ENCODE measurements around the gene APBB2. TPM values are rescaled to one million over a fixed set of nuclear protein-coding genes. Genes with fewer than 3 reads are reported as not detected.

The APBB2 gene
- total RNA-seq (2014; rRNA removed; shearing (Covaris generic)): 23.1 and 29.7 TPM in 2 replicates

DNA sequence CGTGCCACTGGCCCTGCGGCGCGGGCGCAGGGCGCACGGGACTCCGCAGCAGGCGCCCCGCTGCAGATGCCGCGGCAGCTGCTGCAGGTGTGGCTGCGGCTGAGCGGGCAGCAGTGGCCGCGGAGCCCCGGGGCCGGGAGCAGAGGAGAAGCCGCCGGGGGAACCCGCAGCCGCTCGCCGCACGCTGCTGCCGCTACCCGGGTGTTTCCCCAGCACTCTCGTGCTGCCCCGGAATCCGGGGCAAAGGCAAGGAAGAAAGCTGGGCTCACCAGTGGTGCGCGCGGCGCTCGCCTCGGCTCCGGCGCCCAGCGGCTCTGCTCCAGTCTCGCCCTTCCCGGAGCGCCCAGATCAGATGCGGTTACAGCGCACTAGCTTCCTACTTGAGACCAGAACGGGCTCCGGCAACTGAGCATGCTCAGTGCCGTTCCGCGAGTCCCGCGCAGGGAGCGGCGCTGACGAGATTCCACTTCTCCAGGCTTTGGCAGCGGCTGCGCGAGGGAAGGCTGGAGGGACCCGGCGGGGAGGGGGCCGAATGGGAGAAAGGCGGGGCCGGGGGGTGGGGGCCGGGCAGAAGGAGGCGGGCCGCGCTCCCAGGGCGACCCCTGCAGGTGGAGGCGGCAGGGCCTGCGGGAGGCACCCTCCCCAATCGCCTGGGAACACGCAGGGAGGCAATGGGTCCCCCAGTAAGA, at the start of gene APBB2:
Gene APBB2, minus strand, starts transcription at position 407 of the 689 bp plus-strand sequence. CDS start 181,288 bp downstream, outside the sequence.
- peak; percentile 90 for DNase-seq (ENCODE audit: low spot score)
- in situ Hi-C loops (cut with HindIII; ENCODE audit: low sequenced_read_pairs): loop anchor here (25.0 kb wide), 1 partner anchor 277 kb away; no protein-coding TSS in a partner anchor

DNA sequence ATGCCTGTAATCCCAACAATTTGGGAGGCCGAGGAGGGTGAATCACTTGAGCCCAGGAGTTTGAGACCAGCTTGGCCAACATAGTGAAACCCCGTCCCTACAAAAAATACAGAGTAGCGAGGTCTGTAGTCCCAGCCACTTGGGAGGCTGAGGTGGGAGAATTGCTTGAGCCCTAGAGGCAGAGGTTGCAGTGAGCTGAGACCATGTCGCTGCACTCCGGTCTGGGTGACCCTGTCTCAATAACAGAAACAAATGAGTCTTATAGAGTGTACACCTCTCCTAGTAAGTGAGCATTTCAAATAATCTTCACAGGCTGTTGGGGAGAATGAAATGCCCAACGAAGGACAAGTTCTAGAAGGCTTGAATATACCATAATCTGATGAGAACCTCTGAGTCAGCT, 47.9 kb upstream of the APBB2 start:
- in situ Hi-C loops (cut with HindIII; ENCODE audit: low sequenced_read_pairs): no loop called here
- DNase-seq (ENCODE audit: low spot score): no peak

GRCh38 chr4:41260116-41260733, 45.9 kb upstream of the APBB2 start:
- DNase-seq (ENCODE audit: low spot score): no peak
- in situ Hi-C loops (cut with HindIII; ENCODE audit: low sequenced_read_pairs): no loop called here

DNA sequence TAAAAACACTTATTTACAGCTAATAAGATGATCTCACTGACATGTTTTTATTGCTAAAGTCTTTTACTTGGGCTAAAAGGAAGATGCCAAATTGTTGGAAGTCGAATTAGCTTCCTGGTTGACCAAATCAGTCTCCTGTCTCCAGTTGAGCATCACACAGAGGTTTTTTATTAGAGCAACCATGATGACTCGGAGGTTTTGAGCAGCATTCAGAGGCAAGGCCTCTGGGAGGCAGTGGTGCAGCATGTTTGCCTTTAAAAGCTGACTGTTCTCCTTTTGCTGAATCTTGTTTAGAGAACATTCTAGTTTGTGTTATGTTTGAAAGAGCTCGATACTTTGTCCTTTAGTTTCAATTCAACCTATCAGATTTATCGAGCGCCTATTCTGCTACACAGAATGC, 44.4 kb upstream of the APBB2 start:
- in situ Hi-C loops (cut with HindIII; ENCODE audit: low sequenced_read_pairs): no loop called here
- DNase-seq (ENCODE audit: low spot score): peak; percentile 66

GRCh38 chr4:41257906-41258305, 43.6 kb upstream of the APBB2 start:
- in situ Hi-C loops (cut with HindIII; ENCODE audit: low sequenced_read_pairs): no loop called here
- peak; percentile 38 for DNase-seq (ENCODE audit: low spot score)

GRCh38 chr4:41257257-41257901, 43.0 kb upstream of the APBB2 start:
- peak; percentile 36 for DNase-seq (ENCODE audit: low spot score)
- in situ Hi-C loops (cut with HindIII; ENCODE audit: low sequenced_read_pairs): no loop called here

GRCh38 chr4:41256740-41257256, 42.5 kb upstream of the APBB2 start, which contains the start of gene UCHL1:
TSS of gene UCHL1 (plus strand) at chr4:41256928. CDS start at chr4:41256977, 49 bp downstream.
- in situ Hi-C loops (cut with HindIII; ENCODE audit: low sequenced_read_pairs): no loop called here
- DNase-seq (ENCODE audit: low spot score): peak; percentile 87

- in situ Hi-C loops (cut with HindIII; ENCODE audit: low sequenced_read_pairs): no loop called here
- peak; percentile 53 for DNase-seq (ENCODE audit: low spot score)
These were observed 41.9 kb upstream of the APBB2 start for GRCh38 chr4:41256131-41256739.

DNA sequence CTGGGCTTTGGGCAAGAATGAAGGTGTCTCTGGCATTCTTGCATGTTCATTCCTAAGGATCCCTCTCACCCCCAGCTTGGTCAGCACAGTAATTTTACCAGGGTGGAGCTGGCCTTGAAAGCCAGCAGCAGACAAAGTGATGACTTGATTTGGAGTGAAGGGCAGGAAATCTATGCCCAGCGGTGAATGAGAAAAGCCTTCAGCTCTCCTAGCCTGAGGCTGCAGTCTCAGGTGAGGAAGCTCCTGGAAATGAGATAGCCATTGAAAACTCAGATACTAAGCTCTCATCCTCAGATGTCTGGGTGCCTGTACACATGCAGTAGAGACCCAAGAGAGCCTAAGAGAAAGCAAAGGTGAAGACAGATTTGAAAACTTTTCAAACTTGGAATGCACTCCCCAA, 31.6 kb upstream of the APBB2 start:
- in situ Hi-C loops (cut with HindIII; ENCODE audit: low sequenced_read_pairs): no loop called here
- DNase-seq (ENCODE audit: low spot score): no peak

- no peak for DNase-seq (ENCODE audit: low spot score)
- in situ Hi-C loops (cut with HindIII; ENCODE audit: low sequenced_read_pairs): no loop called here
These were observed 27.6 kb upstream of the APBB2 start for GRCh38 chr4:41241919-41242318.

DNA sequence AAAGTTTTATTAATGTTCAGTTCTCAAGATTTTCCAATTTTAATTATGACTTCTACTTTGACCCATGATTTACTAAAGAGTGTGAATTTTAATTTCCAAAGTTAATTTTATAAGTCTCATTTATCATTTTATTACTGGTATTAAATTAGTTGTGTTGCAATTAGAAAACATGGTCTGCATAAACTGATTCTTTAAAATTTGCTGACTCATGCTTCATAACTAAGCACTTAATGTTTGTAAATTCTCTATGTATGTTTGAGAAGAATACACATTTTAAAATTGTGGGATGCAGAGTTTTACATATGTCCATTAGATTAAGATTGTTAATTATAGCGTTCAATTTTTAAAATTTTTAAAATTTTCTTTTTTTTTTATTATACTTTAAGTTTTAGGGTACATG, 22.2 kb upstream of the APBB2 start:
- no peak for DNase-seq (ENCODE audit: low spot score)
- in situ Hi-C loops (cut with HindIII; ENCODE audit: low sequenced_read_pairs): no loop called here

DNA sequence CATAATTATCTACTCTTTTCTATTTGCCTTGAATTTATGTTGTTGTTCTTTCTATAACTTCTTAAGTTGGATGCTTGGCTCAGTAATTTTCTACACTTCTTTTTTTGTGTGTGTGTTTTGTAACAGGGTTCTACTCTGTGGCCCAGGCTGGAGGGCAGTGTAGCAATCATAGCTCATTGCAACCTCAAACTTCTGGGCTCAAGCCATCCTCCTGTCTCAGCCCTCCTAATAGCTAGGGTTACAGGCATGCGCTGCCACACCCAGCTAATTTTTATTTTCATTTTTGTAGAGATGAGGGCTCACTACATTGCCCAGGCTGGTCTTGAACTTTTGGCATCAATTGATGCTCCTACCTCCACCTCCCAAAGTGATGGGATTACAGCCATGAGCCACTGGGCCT, 21.7 kb upstream of the APBB2 start:
- in situ Hi-C loops (cut with HindIII; ENCODE audit: low sequenced_read_pairs): no loop called here
- no peak for DNase-seq (ENCODE audit: low spot score)

GRCh38 chr4:41232856-41233255, 18.5 kb upstream of the APBB2 start:
- DNase-seq (ENCODE audit: low spot score): no peak
- in situ Hi-C loops (cut with HindIII; ENCODE audit: low sequenced_read_pairs): no loop called here

DNA sequence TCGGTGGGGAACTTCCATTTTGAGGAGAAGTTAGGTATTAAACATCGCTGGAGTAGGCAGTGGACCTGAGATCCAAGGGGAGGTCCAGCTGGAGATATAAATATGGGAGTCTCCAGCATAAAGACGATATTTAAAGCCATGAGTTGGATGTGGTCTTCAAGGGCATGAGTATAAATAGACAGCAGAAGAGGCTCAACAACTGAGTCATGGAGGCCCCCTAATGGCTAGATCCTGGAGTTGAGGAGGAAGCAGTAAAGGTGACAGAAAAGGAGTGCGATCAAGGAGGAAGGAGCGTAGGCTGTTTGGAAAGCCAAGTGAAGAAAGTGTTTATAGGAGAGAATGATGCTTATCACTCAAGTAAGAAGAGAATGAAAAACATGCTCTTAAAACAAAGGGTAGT, 18.1 kb upstream of the APBB2 start:
- in situ Hi-C loops (cut with HindIII; ENCODE audit: low sequenced_read_pairs): no loop called here
- no peak for DNase-seq (ENCODE audit: low spot score)

DNA sequence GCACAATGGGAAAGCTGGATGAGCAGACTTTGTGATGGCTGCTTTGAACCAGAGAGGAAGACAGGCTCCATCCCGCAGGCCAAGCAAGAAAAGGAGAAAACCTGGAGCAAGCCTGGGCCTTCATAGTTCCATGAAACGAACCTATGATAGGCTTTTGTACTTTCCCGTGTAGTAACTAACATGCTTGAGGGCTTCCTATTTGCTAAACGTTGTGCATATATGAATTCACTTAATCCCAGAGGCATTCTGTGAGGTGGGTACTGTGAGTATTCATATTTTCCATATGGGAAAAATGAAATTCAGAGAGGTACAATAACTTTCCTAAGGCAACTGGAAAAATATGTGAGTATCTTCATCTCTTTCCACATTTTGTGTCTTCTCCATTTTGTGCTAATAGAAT, 13.6 kb upstream of the APBB2 start:
- DNase-seq (ENCODE audit: low spot score): no peak
- in situ Hi-C loops (cut with HindIII; ENCODE audit: low sequenced_read_pairs): no loop called here

DNA sequence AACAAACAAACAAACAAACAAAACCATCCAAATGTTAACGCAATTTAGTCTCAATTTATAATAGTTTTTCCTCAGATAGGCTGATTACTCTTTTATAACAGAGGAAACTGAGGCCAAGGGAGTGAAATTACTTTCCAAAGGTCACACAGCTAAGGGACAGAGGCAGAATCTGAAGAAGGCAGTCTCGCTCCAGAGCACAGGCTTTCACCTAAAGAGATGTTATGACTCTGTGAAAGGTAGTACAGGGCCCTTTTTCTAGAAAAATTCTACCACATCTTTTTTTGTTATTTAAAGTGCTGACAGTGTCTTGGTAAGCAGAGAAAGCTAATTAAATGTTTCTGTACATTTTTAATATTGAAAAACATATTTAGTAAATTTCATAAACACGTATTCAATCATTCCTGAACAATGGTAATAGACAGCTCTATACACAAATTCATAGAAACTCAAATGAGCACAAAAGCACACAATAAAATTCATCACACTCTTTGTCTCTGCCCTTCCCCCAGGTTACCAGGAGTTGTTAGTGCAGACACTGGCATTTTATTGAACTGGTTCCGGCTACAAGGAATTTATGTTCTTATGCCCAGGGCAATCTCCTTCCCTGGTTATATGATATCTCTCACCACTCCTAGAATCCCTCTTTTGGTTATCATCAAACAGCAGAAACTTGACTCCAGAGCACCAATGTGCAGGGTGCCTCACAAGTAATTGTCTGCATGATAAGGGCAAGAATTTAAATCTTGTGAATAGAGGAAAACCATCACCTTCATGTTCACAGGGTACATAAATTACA, 7.7 kb upstream of the APBB2 start:
- no peak for DNase-seq (ENCODE audit: low spot score)
- in situ Hi-C loops (cut with HindIII; ENCODE audit: low sequenced_read_pairs): loop anchor here (25.0 kb wide), 1 partner anchor 285 kb away; no protein-coding TSS in a partner anchor

DNA sequence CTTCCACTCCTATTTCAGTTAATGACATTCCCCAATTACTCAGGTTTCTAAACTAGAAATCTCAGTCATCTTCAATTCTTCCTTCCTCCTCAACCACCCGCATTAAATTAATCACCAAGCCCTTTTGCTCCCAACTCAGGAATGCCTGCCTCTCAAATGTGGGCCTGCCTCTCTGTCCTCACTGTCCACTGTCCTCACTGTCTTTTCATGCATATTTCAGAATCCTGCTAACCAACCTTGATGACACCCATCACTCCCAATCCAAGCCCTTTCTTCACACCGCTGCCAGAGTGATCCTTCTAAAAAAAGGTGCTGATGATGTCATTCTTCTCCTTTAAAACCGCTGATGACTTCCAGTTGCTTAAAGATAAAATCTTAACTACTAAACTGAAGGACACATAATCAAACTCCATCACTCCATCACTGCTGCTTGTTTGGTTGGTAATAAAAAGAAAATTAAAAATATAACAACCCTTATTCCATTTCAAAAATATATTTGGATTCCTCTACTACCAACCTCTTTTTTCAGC, 5.1 kb upstream of the APBB2 start:
- no peak for DNase-seq (ENCODE audit: low spot score)
- in situ Hi-C loops (cut with HindIII; ENCODE audit: low sequenced_read_pairs): loop anchor here (25.0 kb wide), 1 partner anchor 282 kb away; no protein-coding TSS in a partner anchor

DNA sequence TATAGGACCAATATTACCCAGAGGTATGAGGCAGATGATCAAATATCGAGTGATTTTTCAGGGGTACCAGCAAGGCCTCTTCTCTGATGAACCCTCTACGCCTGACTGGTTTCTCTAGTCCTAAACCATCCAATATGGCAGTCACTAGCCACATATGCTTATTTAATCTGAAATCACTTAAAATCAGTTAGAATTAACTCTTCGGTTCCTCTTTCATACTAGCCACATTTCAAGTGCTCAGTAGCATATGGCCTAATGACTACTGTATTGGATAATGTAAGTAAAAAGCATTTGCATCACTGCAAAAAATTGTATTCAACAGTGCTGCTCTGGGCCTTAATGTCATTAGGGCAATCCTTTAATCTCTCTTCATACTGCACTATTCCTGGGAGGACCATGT, 4.4 kb upstream of the APBB2 start:
- no peak for DNase-seq (ENCODE audit: low spot score)
- in situ Hi-C loops (cut with HindIII; ENCODE audit: low sequenced_read_pairs): loop anchor here (25.0 kb wide), 1 partner anchor 281 kb away; no protein-coding TSS in a partner anchor

Data from G401 (cell line).